Prostate gland (tissue), 2 donors: ENCODE measurements around the gene ATP10B.

Source experiments
- CTCF ChIP-seq, 4 experiments: fragments of 200-600 bp in 2 of 4; fragments of 450-650 bp in 2 of 4; sonication (generic) in 2 of 4; IDR thresholded peaks; 1 replicate in 3 of 4; 2 replicates in 1 of 4; pipeline ENCODE4 v1.5.1; 2016 to 2019; ENCODE audit warnings: antibody characterized with exemption in 4 of 4, mild to moderate bottlenecking in 2 of 4, moderate library complexity in 2 of 4
- POLR2A ChIP-seq: fragments of 450-650 bp; IDR thresholded peaks from one replicate; pipeline ENCODE4 v1.6.1; 2016; ENCODE audit warnings: antibody characterized with exemption, mild to moderate bottlenecking
- POLR2AphosphoS5 ChIP-seq: sonication (generic); formaldehyde crosslinking; IDR thresholded peaks from one replicate; pipeline ENCODE4 v1.6.1; 2017; ENCODE audit warnings: antibody characterized with exemption

GRCh38 chr5:160674901-160675300 lies 177.1 kb downstream of the ATP10B start:
- TF ChIP-seq CTCF (IDR thresholded peaks at IDR 0.05) (no peak), POLR2A (no peak), POLR2AphosphoS5 (no peak)
